Smooth muscle cell (in vitro differentiated cells): ENCODE data around the gene DPF3. TPM values are rescaled to one million over a fixed set of nuclear protein-coding genes. Genes with fewer than 3 reads are reported as not detected.

Experiments used
- DNase-seq: peaks from one replicate; lab custom pipeline; 2025; ENCODE audit not compliant: unreplicated experiment; lab: John Stamatoyannopoulos, UW
- H2AFZ ChIP-seq: fragments of 200-600 bp; sonication (generic); 2 replicates; pipeline ENCODE4 v1.6.0; 2016; ENCODE audit warnings: antibody characterized with exemption, low read depth, mild to moderate bottlenecking
- H3F3A ChIP-seq: fragments of 200-600 bp; sonication (generic); 2 replicates; pipeline ENCODE4 v1.6.0; 2017; ENCODE audit warnings: antibody characterized with exemption, low read depth
- H3K27ac ChIP-seq: fragments of 200-600 bp; sonication (generic); 2 replicates; pipeline ENCODE4 v1.5.1; 2016; ENCODE audit warnings: low read depth, mild to moderate bottlenecking
- H3K27me3 ChIP-seq: fragments of 200-600 bp; sonication (generic); 2 replicates; pipeline ENCODE4 v1.6.1; 2016; ENCODE audit warnings: low read depth, mild to moderate bottlenecking
- H3K36me3 ChIP-seq: fragments of 200-600 bp; sonication (generic); 2 replicates; pipeline ENCODE4 v1.5.1; 2016; ENCODE audit warnings: low read depth
- H3K4me1 ChIP-seq: fragments of 200-600 bp; sonication (generic); 2 replicates; pipeline ENCODE4 v1.5.1; 2016; ENCODE audit warnings: low read depth
- H3K4me2 ChIP-seq: fragments of 200-600 bp; sonication (generic); 2 replicates; pipeline ENCODE4 v1.6.0; 2016; ENCODE audit warnings: mild to moderate bottlenecking
- H3K4me3 ChIP-seq: fragments of 200-600 bp; sonication (generic); 2 replicates; pipeline ENCODE4 v1.5.1; 2016; ENCODE audit warnings: mild to moderate bottlenecking
- H3K79me2 ChIP-seq: fragments of 200-600 bp; sonication (generic); 2 replicates; pipeline ENCODE4 v1.6.0; 2016; ENCODE audit warnings: low read depth, mild to moderate bottlenecking
- H3K9ac ChIP-seq: fragments of 200-600 bp; sonication (generic); 2 replicates; pipeline ENCODE4 v1.6.0; 2016; ENCODE audit warnings: low read depth
- H3K9me3 ChIP-seq: fragments of 200-600 bp; sonication (generic); replicated peaks from 2 replicates; pipeline ENCODE4 v1.5.1; 2016; ENCODE audit warnings: low read depth
- H4K20me1 ChIP-seq: fragments of 200-600 bp; sonication (generic); 2 replicates; pipeline ENCODE4 v1.6.0; 2016; ENCODE audit warnings: low read depth
- WGBS: methylation state at CpG from one replicate; pipeline ENCODE4 v1.1.7; 2016; ENCODE audit warnings: low lambda C conversion rate; 5-methylcytosine and 5-hydroxymethylcytosine counted together
- polyA plus RNA-seq: library from polyadenylated mRNA; unstranded; fragments of >200 nt; fragmentation: Nextera tagmentation; extraction: Ambion mirVana; gene quantifications from 2 replicates; pipeline ENCODE4 v1.2.1, GENCODE V29; 2016
- total RNA-seq: library from RNA; depleted of rRNA; stranded (reverse); fragments of >200 nt; gene quantifications from 2 replicates; pipeline ENCODE4 v1.2.3, GENCODE V29; 2014
- TF ChIP-seq, protein P1 (sequence below): fragments of 200-600 bp; sonication (generic); IDR thresholded peaks from 2 replicates; pipeline ENCODE4 v1.5.1; 2017; ENCODE audit warnings: borderline replicate concordance, mild to moderate bottlenecking, antibody characterized with exemption; ENCODE audit not compliant: insufficient read depth, poor library complexity, severe bottlenecking

DPF3 gene
- total and polyA plus RNA-seq, 2 experiments from 2014 or later, result 4.9 to 12.6 TPM

DNA sequence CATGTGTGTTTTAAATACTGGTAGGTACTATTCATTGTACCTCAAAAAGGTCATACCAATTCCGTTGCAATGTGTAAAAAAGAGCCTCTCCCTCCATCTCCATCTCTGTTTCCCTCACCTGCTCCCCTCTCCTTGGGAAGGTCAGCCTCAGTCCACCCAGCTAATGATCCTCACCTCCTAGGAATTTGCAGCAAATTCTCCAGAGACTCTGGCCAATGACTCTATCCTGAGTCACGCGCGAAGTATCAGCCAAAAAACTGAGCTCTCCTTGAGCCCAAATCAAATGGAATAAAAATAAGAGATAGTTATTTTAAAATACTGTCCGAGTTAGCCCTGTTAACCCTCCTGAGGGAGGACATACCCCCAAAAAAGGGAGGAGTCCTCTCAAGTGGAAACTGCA, 148.4 kb downstream of the DPF3 start:
- DNase-seq, result no peak

DNA sequence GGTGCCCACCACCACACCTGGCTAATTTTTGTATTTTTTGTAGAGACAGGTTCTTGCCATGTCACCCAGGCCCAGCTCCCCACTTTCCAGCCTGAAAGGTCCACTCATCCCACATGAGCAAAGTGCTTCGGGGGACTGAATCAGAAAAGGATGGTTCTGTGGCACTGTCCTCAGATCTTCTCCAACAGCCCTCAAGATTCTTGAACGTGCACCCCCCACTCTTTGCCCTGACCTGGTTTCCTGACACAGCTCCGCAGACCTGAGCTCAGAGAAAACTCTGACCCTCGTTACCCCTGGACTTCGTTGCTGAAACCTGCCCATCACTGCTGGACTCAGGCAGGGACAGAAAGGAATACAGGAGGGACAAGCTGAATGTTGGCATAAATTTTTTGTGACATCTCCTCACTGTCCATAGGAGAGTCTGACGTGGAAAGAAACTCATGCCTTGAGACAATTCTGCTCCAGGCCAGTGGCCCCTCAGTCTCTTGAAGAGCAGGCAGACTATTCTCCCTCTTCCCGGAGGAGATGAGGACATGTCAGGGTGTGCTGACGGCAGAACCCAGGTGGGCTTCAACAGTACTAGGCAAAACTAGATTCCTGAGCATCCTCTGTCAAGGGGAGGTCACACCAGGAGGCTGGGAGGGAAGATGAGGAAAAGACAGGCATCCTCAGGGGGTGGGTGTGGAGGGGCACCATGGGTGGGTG, 149.3 kb downstream of the DPF3 start:
- H4K20me1 ChIP-seq, result no peaks in the 10 kb centered on the region
- TF ChIP-seq, protein P1, sequence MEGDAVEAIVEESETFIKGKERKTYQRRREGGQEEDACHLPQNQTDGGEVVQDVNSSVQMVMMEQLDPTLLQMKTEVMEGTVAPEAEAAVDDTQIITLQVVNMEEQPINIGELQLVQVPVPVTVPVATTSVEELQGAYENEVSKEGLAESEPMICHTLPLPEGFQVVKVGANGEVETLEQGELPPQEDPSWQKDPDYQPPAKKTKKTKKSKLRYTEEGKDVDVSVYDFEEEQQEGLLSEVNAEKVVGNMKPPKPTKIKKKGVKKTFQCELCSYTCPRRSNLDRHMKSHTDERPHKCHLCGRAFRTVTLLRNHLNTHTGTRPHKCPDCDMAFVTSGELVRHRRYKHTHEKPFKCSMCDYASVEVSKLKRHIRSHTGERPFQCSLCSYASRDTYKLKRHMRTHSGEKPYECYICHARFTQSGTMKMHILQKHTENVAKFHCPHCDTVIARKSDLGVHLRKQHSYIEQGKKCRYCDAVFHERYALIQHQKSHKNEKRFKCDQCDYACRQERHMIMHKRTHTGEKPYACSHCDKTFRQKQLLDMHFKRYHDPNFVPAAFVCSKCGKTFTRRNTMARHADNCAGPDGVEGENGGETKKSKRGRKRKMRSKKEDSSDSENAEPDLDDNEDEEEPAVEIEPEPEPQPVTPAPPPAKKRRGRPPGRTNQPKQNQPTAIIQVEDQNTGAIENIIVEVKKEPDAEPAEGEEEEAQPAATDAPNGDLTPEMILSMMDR, result no peak
- no peaks in the 10 kb centered on the region for H3K4me1 ChIP-seq
- no peaks in the 10 kb centered on the region for H3K79me2 ChIP-seq
- no peak overlapping the region for H3K9ac ChIP-seq
- H3K9me3 ChIP-seq, result no peaks in the 10 kb centered on the region
- no peaks in the 10 kb centered on the region for H3K36me3 ChIP-seq
- H3K4me2 ChIP-seq, result no peak overlapping the region
- WGBS, result 94% methylated on average over 8 of the region's 8 CpGs
- H3K27me3 ChIP-seq, result no peaks in the 10 kb centered on the region
- DNase-seq, result no peak
- no peak overlapping the region for H3K4me3 ChIP-seq
- no peak overlapping the region for H3K27ac ChIP-seq
- no peak overlapping the region for H2AFZ ChIP-seq
- no peaks in the 10 kb centered on the region for H3F3A ChIP-seq

More for the DNA sequence above, 148.4 kb downstream of the DPF3 start:
- H3K4me3 ChIP-seq, result no peak overlapping the region
- TF ChIP-seq, protein P1, result no peak
- no peak overlapping the region for H2AFZ ChIP-seq
- no peaks in the 10 kb centered on the region for H3K27me3 ChIP-seq
- no peaks in the 10 kb centered on the region for H3K79me2 ChIP-seq
- no peak overlapping the region for H3K27ac ChIP-seq
- H3K4me1 ChIP-seq, result no peaks in the 10 kb centered on the region
- H3K9me3 ChIP-seq, result no peaks in the 10 kb centered on the region
- H4K20me1 ChIP-seq, result no peaks in the 10 kb centered on the region
- 72% methylated on average over 5 of the region's 5 CpGs for WGBS
- H3K9ac ChIP-seq, result no peak overlapping the region
- no peaks in the 10 kb centered on the region for H3K36me3 ChIP-seq
- no peaks in the 10 kb centered on the region for H3F3A ChIP-seq
- no peak overlapping the region for H3K4me2 ChIP-seq

DNA sequence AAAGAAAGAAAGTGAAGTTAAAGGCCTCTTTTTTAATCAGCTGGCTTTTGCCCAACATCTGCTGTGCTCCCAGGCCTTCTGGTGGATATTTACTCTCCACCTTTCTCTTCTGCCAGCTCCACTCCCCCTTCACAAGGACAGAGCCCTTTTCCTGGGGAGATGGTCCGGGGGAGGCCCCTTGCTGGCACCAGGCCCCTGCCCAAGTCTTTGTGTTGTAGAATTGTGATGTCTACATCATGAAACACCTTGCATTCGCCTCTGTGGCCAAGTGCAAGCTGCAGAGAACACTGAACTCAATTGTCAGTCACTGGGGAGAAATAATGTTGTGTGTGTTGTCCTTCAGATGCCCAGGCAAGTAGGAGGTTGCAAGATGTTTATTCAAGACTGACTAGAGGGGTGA, 150.3 kb downstream of the DPF3 start:
- Histone ChIP-seq H3K4me3 (no peak overlapping the region), H3K27me3 (no peaks in the 10 kb centered on the region), H3K27ac (no peak overlapping the region), H3K79me2 (no peaks in the 10 kb centered on the region), H3K9ac (no peak overlapping the region), H4K20me1 (no peaks in the 10 kb centered on the region), H3F3A (no peaks in the 10 kb centered on the region), H2AFZ (no peak overlapping the region), H3K9me3 (no peaks in the 10 kb centered on the region), H3K36me3 (no peaks in the 10 kb centered on the region), H3K4me1 (no peaks in the 10 kb centered on the region), H3K4me2 (no peak overlapping the region)
- WGBS, result 91% methylated on average over 2 of the region's 2 CpGs
- DNase-seq, result no peak
- TF ChIP-seq, protein P1, result no peak

DNA sequence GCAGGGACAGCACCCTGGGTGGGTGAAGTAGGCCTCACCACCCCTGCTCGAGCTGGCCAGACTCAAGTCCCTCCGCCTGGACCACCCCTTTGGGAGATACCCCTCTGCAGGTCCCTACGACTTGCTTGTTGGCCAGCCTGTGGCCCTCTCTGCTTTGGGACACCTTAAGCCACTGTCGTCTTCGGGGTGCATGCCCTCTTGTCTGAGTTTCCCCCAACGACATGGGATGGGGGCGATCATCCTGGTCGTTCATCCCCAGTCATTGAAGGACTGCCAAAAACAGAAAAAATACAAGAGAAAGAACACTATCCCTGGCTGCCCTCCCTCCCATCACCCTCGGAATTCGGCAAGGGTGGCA, 151.1 kb downstream of the DPF3 start:
- DNase-seq, result no peak
- no peaks in the 10 kb centered on the region for H3K36me3 ChIP-seq
- H3K9ac ChIP-seq, result no peak overlapping the region
- no peaks in the 10 kb centered on the region for H3K27me3 ChIP-seq
- no peaks in the 10 kb centered on the region for H3K4me1 ChIP-seq
- no peaks in the 10 kb centered on the region for H3K79me2 ChIP-seq
- no peaks in the 10 kb centered on the region for H3F3A ChIP-seq
- H3K4me2 ChIP-seq, result no peak overlapping the region
- no peaks in the 10 kb centered on the region for H3K9me3 ChIP-seq
- H4K20me1 ChIP-seq, result no peaks in the 10 kb centered on the region
- 91% methylated on average over 10 of the region's 10 CpGs for WGBS
- no peak overlapping the region for H2AFZ ChIP-seq
- TF ChIP-seq, protein P1, result no peak
- no peak overlapping the region for H3K4me3 ChIP-seq
- no peak overlapping the region for H3K27ac ChIP-seq
